MCF 10A (cell line): ENCODE data around the gene AGBL2. TPM values are rescaled to one million over a fixed set of nuclear protein-coding genes. Genes with fewer than 3 reads are reported as not detected.
"Not testable (repeated sequence)": the region's sequence is repeated elsewhere in the genome, so short reads cannot be mapped to it uniquely, and the experiment has no call there.

Experiments used
- BruUV-seq: library from RNA; stranded (reverse); fragments of 400-500 nt; replicated peaks from 2 replicates; lab custom pipeline; 2021; lab: Mats Ljungman, UMichigan
- CTCF ChIA-PET: fragments of 300-600 bp; sonication (Branson Sonifier 250); formaldehyde crosslinking; extraction: SDS; loops from one replicate; lab custom pipeline; 2021; ENCODE audit warnings: antibody characterized with exemption, inconsistent platforms; lab: Yijun Ruan, JAX
- POLR2A ChIA-PET: fragments of 300-600, 350-650 bp; sonication (Branson Sonifier 250); formaldehyde crosslinking; extraction: SDS; loops from one replicate; lab custom pipeline; 2020; ENCODE audit warnings: antibody characterized with exemption, inconsistent platforms; lab: Yijun Ruan, JAX
- DNase-seq: peaks from one replicate; pipeline ENCODE4 v3.0.0-alpha.2; 2018; ENCODE audit not compliant: unreplicated experiment
- H3K27ac Mint-ChIP-seq: one replicate; pipeline ENCODE4 v1.8.0; 2022; ENCODE audit warnings: mild to moderate bottlenecking, low read depth, mixed read lengths; ENCODE audit not compliant: unreplicated experiment
- H3K27me3 Mint-ChIP-seq: one replicate; pipeline ENCODE4 v1.8.0; 2022; ENCODE audit warnings: mixed read lengths; ENCODE audit not compliant: insufficient read depth, unreplicated experiment
- H3K36me3 Mint-ChIP-seq: one replicate; pipeline ENCODE4 v1.8.0; 2022; ENCODE audit warnings: mild to moderate bottlenecking, moderate library complexity, mixed read lengths; ENCODE audit not compliant: insufficient read depth, unreplicated experiment
- H3K4me1 Mint-ChIP-seq: one replicate; pipeline ENCODE4 v1.8.0; 2022; ENCODE audit warnings: mixed read lengths; ENCODE audit not compliant: insufficient read depth, unreplicated experiment
- H3K4me3 Mint-ChIP-seq: one replicate; pipeline ENCODE4 v1.8.0; 2022; ENCODE audit warnings: mild to moderate bottlenecking, moderate library complexity, mixed read lengths; ENCODE audit not compliant: unreplicated experiment
- H3K9me3 Mint-ChIP-seq: one replicate; pipeline ENCODE4 v1.8.0; 2022; ENCODE audit warnings: mixed read lengths; ENCODE audit not compliant: unreplicated experiment
- intact Hi-C: fragments of 100-400 bp; cut with micrococcal nuclease; formaldehyde crosslinking; loops from 2 replicates; pipeline ENCODE4 v1.14.1; 2022
- total RNA-seq: library from RNA; stranded (reverse); gene quantifications from 2 replicates; pipeline ENCODE4 v1.2.3, GENCODE V29; 2022
- TF ChIP-seq, protein P1 (sequence below): fragments of 200-600 bp; IDR thresholded peaks from one replicate; pipeline ENCODE4 v1.8.0; 2022; ENCODE audit warnings: antibody characterized with exemption, mild to moderate bottlenecking; ENCODE audit not compliant: unreplicated experiment

The AGBL2 gene
- total RNA-seq, 1 experiment from 2014 or later = 1.2 TPM

DNA sequence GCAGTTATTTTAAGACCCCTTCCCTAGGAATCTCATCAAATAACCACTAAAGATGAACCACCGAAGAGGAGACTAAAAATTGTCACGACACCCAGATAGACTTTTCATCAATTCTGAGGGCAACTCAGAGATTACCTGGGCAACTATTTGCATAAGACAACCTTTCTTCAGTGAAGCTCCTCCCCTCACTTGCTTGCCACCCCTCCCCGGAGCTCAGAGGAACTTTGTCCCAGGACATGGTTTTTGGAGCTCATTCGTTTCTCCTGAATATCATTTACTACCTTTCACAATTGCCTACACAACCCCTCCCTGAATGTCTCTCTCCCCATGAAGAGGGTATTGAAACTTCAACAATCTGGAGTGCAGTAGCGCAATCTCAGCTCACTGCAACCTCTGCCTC lies 3.9 kb downstream of the AGBL2 start:
- CTCF ChIA-PET = no interaction called here
- intact Hi-C loops = no loop called here
- POLR2A ChIA-PET = interaction anchor here (0.6 kb wide), 1 partner anchor 70 kb away, joined by 3 read pairs; no protein-coding TSS in a partner anchor
- Mint-ChIP-seq H3K36me3 (peaks cover 21% of the 10 kb centered on the region), H3K9me3 (no peaks in the 10 kb centered on the region), H3K27me3 (no peaks in the 10 kb centered on the region), H3K4me1 (peaks cover 7% of the 10 kb centered on the region), H3K27ac (no peak overlapping the region), H3K4me3 (no peak overlapping the region)
- TF ChIP-seq, protein P1, sequence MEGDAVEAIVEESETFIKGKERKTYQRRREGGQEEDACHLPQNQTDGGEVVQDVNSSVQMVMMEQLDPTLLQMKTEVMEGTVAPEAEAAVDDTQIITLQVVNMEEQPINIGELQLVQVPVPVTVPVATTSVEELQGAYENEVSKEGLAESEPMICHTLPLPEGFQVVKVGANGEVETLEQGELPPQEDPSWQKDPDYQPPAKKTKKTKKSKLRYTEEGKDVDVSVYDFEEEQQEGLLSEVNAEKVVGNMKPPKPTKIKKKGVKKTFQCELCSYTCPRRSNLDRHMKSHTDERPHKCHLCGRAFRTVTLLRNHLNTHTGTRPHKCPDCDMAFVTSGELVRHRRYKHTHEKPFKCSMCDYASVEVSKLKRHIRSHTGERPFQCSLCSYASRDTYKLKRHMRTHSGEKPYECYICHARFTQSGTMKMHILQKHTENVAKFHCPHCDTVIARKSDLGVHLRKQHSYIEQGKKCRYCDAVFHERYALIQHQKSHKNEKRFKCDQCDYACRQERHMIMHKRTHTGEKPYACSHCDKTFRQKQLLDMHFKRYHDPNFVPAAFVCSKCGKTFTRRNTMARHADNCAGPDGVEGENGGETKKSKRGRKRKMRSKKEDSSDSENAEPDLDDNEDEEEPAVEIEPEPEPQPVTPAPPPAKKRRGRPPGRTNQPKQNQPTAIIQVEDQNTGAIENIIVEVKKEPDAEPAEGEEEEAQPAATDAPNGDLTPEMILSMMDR = no peak
- BruUV-seq = no TSS peak
- no peak for DNase-seq

DNA sequence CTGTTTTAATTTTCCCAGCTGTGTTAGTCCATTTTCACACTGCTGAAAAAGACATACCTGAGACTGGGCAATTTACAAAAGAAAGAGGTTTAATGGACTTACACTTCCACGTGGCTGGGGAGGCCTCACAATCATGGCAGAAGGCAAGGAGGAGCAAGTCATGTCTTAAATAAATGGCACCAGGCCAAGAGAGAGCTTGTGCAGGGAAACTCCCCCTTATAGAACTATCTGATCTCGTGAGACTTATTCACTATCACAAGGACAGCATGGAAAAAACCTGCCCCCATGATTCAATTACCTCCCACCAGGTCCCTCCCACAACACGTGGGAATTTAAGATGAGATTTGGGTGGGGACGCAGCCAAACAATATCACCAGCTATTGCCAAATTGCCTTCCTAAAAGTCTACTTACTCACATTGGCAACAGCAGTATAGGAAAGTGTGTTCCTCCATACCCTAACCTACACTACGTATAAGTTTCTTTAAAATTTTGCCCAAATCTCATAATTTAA lies 7.8 kb downstream of the AGBL2 start:
- POLR2A ChIA-PET = interaction anchor here (0.6 kb wide), 1 partner anchor 25 kb away, joined by 4 read pairs; no protein-coding TSS in a partner anchor
- BruUV-seq, H3K27me3 Mint-ChIP-seq: not testable (repeated sequence)

DNA sequence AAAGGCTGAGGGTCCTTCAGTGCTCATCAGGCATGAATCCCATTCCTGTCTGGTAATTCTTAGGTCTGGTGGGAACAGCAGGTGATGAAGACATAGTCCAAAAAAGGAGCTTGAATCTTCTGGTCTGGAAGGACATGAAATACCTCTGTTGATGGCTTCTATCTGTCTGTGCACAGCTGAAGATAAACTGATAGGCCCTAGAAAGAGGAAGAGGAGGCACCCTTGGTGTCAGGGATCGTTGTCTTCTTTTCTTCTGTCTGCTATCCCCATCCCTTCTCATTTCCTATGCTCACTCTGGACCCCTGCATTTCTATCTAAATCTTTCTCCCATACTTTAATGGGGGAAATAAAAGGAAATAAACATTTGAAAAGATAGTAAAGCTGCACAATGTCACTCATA lies 9.4 kb downstream of the AGBL2 start:
- TF ChIP-seq, protein P1 = no peak
- ChIA-PET CTCF (interaction anchor here (1.0 kb wide), 1 partner anchor 12 kb away, joined by 4 read pairs; no protein-coding TSS in a partner anchor), POLR2A (no interaction called here)
- peaks cover 7% of the 10 kb centered on the region for H3K9me3 Mint-ChIP-seq
- H3K36me3 Mint-ChIP-seq = no peaks in the 10 kb centered on the region
- no peaks in the 10 kb centered on the region for H3K27me3 Mint-ChIP-seq
- no peak overlapping the region for H3K4me3 Mint-ChIP-seq
- no peak overlapping the region for H3K27ac Mint-ChIP-seq
- H3K4me1 Mint-ChIP-seq = peaks cover 5% of the 10 kb centered on the region
- no TSS peak for BruUV-seq
- no peak for DNase-seq
- intact Hi-C loops = no loop called here

More for the DNA sequence above, 7.8 kb downstream of the AGBL2 start:
- H3K4me3 Mint-ChIP-seq, intact Hi-C loops, H3K27ac Mint-ChIP-seq, H3K36me3 Mint-ChIP-seq, H3K4me1 Mint-ChIP-seq, DNase-seq, H3K9me3 Mint-ChIP-seq: not testable (repeated sequence)
- CTCF ChIA-PET = interaction anchor here (0.6 to 1.0 kb wide), 2 partner anchors 51 to 107 kb away, joined by 3 to 5 read pairs; no protein-coding TSS in a partner anchor

DNA sequence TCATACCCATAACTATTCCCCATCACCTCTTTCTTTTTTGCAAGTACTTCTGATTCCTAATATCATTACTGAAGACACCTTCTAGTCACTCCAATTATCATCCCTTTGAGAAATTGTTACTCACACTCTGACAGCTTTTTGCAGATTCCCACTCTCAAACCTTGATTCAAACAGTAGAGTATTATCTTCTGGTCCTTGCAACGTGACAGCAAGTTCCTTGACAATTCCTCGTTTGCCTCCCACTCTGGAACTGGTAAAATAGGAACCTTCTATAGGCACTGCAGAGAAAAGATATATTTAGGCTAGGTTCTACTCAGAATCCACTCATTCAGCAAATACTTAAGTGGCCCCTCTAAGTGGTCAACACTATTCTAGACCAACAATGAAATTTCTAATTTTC lies 23.2 kb downstream of the AGBL2 start:
- Mint-ChIP-seq H3K9me3 (no peaks in the 10 kb centered on the region), H3K27ac (no peak overlapping the region), H3K27me3 (no peaks in the 10 kb centered on the region), H3K4me1 (no peaks in the 10 kb centered on the region), H3K36me3 (no peaks in the 10 kb centered on the region), H3K4me3 (no peak overlapping the region)
- DNase-seq = no peak
- intact Hi-C loops = no loop called here
- TF ChIP-seq, protein P1 = no peak
- POLR2A ChIA-PET = no interaction called here
- no TSS peak for BruUV-seq
- CTCF ChIA-PET = interaction anchor here (0.6 kb wide), 1 partner anchor 32 kb away, joined by 3 read pairs; no protein-coding TSS in a partner anchor
